ENCODE results near the gene C3orf33. TPM values are rescaled to one million over a fixed set of nuclear protein-coding genes. Genes with fewer than 3 reads are reported as not detected.

Gene C3orf33
- total and polyA plus RNA-seq, 2 donors (not counting 1 experiment from before 2014, with no cell fraction given): 0.88 to 1.7 TPM

- Histone ChIP-seq H3K4me2 (replicated peaks; ENCODE audit: low read depth, low read length, poor library complexity, severe bottlenecking) (peak overlapping the region; percentile 95), H3K4me3 (ENCODE audit: control extremely low read depth in 1 of 5, extremely low read depth in 1 of 5, insufficient read depth in 1 of 5, low read depth in 2 of 5, low read length in 4 of 5) (peak overlapping the region; percentile 44 to 83 (median 72)), H2AFZ (ENCODE audit: insufficient read depth, low read depth, low read length, poor library complexity, severe bottlenecking) (peak overlapping the region; percentile 71), H3K79me2 (ENCODE audit: control insufficient read depth, insufficient read depth, low read length) (no peaks in the 10 kb centered on the region), H4K20me1 (ENCODE audit: control insufficient read depth, insufficient read depth, low read length, poor library complexity, severe bottlenecking) (no peaks in the 10 kb centered on the region), H3K27ac (ENCODE audit: low read length in 2 of 2) (peak overlapping the region in 1 of 2 donors; percentile 32), H3K9ac (ENCODE audit: low read length) (peak overlapping the region; percentile 74), H3K9me3 (ENCODE audit: control extremely low read depth in 1 of 3, control insufficient read depth in 2 of 3, insufficient read depth in 1 of 3, low read length in 2 of 3) (no peaks in the 10 kb centered on the region), H3K36me3 (replicated peaks in 1 of 2; ENCODE audit: control extremely low read depth in 1 of 2, control insufficient read depth in 1 of 2, extremely low read depth in 1 of 2, insufficient read depth in 2 of 2, low read length in 1 of 2) (no peaks in the 10 kb centered on the region), H3K4me1 (ENCODE audit: control insufficient read depth in 2 of 2, insufficient read depth in 2 of 2, low read length in 2 of 2) (peaks cover 9 to 28% of the 10 kb centered on the region in 2 donors), H3K27me3 (replicated peaks in 1 of 4; ENCODE audit: control extremely low read depth in 1 of 4, control insufficient read depth in 3 of 4, insufficient read depth in 4 of 4, low read length in 3 of 4) (peaks cover 0 to 35% (median 18%) of the 10 kb centered on the region in 4 experiments)
- ChIA-PET CTCF (interaction anchor here (1.7 kb wide), 1 partner anchor 62 kb away, joined by 5 read pairs; the partner anchor contains the start of gene C3orf33), POLR2A (no interaction called here)
- H3K27me3 Mint-ChIP-seq: peaks cover 33% of the 10 kb centered on the region
- H3K27ac Mint-ChIP-seq: peak overlapping the region; percentile 64
- ATAC-seq (ENCODE audit: low read depth) (peak; percentile 37), DNase-seq (no peak)
- intact Hi-C loops (cut with micrococcal nuclease): no loop called here
- H3K9me3 Mint-ChIP-seq (ENCODE audit: insufficient read depth): no peaks in the 10 kb centered on the region
- H3K4me1 Mint-ChIP-seq: peaks cover 23% of the 10 kb centered on the region
- H3K4me3 Mint-ChIP-seq: peak overlapping the region; percentile 92
- under 1% methylated on average over 48 of the region's 48 CpGs for WGBS (ENCODE audit: insufficient coverage)
- TF ChIP-seq CTCF (IDR thresholded peaks at IDR 0.05): no peak
- no peak for TF ChIP-seq EZH2 (IDR thresholded peaks at IDR 0.05; ENCODE audit: borderline replicate concordance, insufficient read depth, low read depth, low read length, poor library complexity, severe bottlenecking)
Observed at GRCh38 chr3:155744010-155744625, 62.0 kb downstream of the C3orf33 start.

- peak overlapping the region; percentile 74 for H3K9ac ChIP-seq (ENCODE audit: low read length)
- TF ChIP-seq CTCF (IDR thresholded peaks at IDR 0.05): no peak
- no peak for TF ChIP-seq EZH2 (IDR thresholded peaks at IDR 0.05; ENCODE audit: borderline replicate concordance, insufficient read depth, low read depth, low read length, poor library complexity, severe bottlenecking)
Observed at GRCh38 chr3:155743606-155744005, 62.5 kb downstream of the C3orf33 start.

More at GRCh38 chr3:155743606-155744005, 62.5 kb downstream of the C3orf33 start:
- Histone ChIP-seq H3K36me3 (replicated peaks in 1 of 2; ENCODE audit: control extremely low read depth in 1 of 2, control insufficient read depth in 1 of 2, extremely low read depth in 1 of 2, insufficient read depth in 2 of 2, low read length in 1 of 2) (no peaks in the 10 kb centered on the region), H3K4me2 (replicated peaks; ENCODE audit: low read depth, low read length, poor library complexity, severe bottlenecking) (peak overlapping the region; percentile 95), H2AFZ (ENCODE audit: insufficient read depth, low read depth, low read length, poor library complexity, severe bottlenecking) (peak overlapping the region; percentile 71), H3K9me3 (ENCODE audit: control extremely low read depth in 1 of 3, control insufficient read depth in 2 of 3, insufficient read depth in 1 of 3, low read length in 2 of 3) (no peaks in the 10 kb centered on the region), H4K20me1 (ENCODE audit: control insufficient read depth, insufficient read depth, low read length, poor library complexity, severe bottlenecking) (no peaks in the 10 kb centered on the region), H3K4me3 (ENCODE audit: control extremely low read depth in 1 of 5, extremely low read depth in 1 of 5, insufficient read depth in 1 of 5, low read depth in 2 of 5, low read length in 4 of 5) (peak overlapping the region; percentile 44 to 83 (median 72)), H3K27me3 (replicated peaks in 1 of 4; ENCODE audit: control extremely low read depth in 1 of 4, control insufficient read depth in 3 of 4, insufficient read depth in 4 of 4, low read length in 3 of 4) (peaks cover 0 to 39% (median 18%) of the 10 kb centered on the region in 4 experiments), H3K27ac (ENCODE audit: low read length in 2 of 2) (no peak overlapping the region), H3K4me1 (ENCODE audit: control insufficient read depth in 2 of 2, insufficient read depth in 2 of 2, low read length in 2 of 2) (peaks cover 9 to 28% of the 10 kb centered on the region in 2 donors), H3K79me2 (ENCODE audit: control insufficient read depth, insufficient read depth, low read length) (no peaks in the 10 kb centered on the region)
- Mint-ChIP-seq H3K27ac (no peak overlapping the region), H3K27me3 (peaks cover 37% of the 10 kb centered on the region), H3K9me3 (ENCODE audit: insufficient read depth) (no peaks in the 10 kb centered on the region), H3K4me3 (peak overlapping the region; percentile 92), H3K4me1 (peaks cover 23% of the 10 kb centered on the region)
- DNase-seq (no peak), ATAC-seq (ENCODE audit: low read depth) (no peak)
- CTCF ChIA-PET: interaction anchor here (1.7 kb wide), 1 partner anchor 63 kb away, joined by 5 read pairs; the partner anchor contains the start of gene C3orf33
- 45% methylated on average over 1 of the region's 8 CpGs for WGBS (ENCODE audit: insufficient coverage)
- POLR2A ChIA-PET: no interaction called here
- intact Hi-C loops (cut with micrococcal nuclease): no loop called here

Data from B cell (primary cell).